HEK293T (cell line): ENCODE data around the gene DMD.

ENCODE experiments used
- ELF4 ChIP-seq: fragments of 450-650 bp; IDR thresholded peaks from 2 replicates; pipeline ENCODE4 v1.6.1; 2017; ENCODE audit warnings: antibody characterized with exemption
- FOXA1 ChIP-seq: fragments of 450-650 bp; IDR thresholded peaks from 2 replicates; pipeline ENCODE4 v1.6.1; 2016; ENCODE audit warnings: mild to moderate bottlenecking
- SP1 ChIP-seq: fragments of 450-650 bp; IDR thresholded peaks from 2 replicates; pipeline ENCODE4 v1.6.1; 2017
- TARDBP ChIP-seq: fragments of 450-650 bp; IDR thresholded peaks from 2 replicates; pipeline ENCODE4 v1.6.1; 2016

GRCh38 chrX:32618154-32618553 is 593.2 kb downstream of the DMD start:
- TF ChIP-seq SP1 = no peak
- no peak for TF ChIP-seq TARDBP
- TF ChIP-seq FOXA1 = no peak
- no peak for TF ChIP-seq ELF4
